HCT116 (cell line): Measurements from ENCODE around the gene ASCL3.

Experiments used
- CBX3 ChIP-seq: IDR thresholded peaks from 2 replicates; pipeline ENCODE4 v1.6.1; 2012; ENCODE audit warnings: low read depth
- CTCF ChIP-seq, 3 experiments: fragments of 200-600 bp in 1 of 3; sonication (generic) in 1 of 3; IDR thresholded peaks in 2 of 3; conservative IDR thresholded peaks in 1 of 3; 2 replicates each; pipeline ENCODE4 v1.5.1; 2012 to 2017; ENCODE audit warnings: low read depth in 2 of 3, low read length in 2 of 3, antibody characterized with exemption in 1 of 3, borderline replicate concordance in 1 of 3, control low read depth in 1 of 3, mild to moderate bottlenecking in 1 of 3, mixed read lengths in 1 of 3, mixed run types in 1 of 3, moderate library complexity in 1 of 3; ENCODE audit not compliant: insufficient read depth in 1 of 3
- EZH2 ChIP-seq: fragments of 200-600 bp; sonication (generic); IDR thresholded peaks from 2 replicates; pipeline ENCODE4 v1.6.1; 2017; ENCODE audit warnings: antibody characterized with exemption, mixed run types
- POLR2A ChIP-seq: IDR thresholded peaks from 2 replicates; pipeline ENCODE4 v1.7.0; 2011; ENCODE audit warnings: borderline replicate concordance; ENCODE audit not compliant: insufficient read depth, insufficient read length; ENCODE audit errors: extremely low read depth
- REST ChIP-seq: IDR thresholded peaks from 2 replicates; pipeline ENCODE4 v1.6.1; 2012; ENCODE audit warnings: low read depth
- SIN3A ChIP-seq: IDR thresholded peaks from 2 replicates; pipeline ENCODE4 v1.6.1; 2012; ENCODE audit warnings: low read depth
- YY1 ChIP-seq: IDR thresholded peaks from 2 replicates; pipeline ENCODE4 v1.6.1; 2011; ENCODE audit warnings: low read length, low read depth, moderate library complexity, mild to moderate bottlenecking; ENCODE audit not compliant: insufficient replicate concordance; ENCODE audit errors: extremely low read depth
- ZBTB33 ChIP-seq: IDR thresholded peaks from 2 replicates; pipeline ENCODE4 v1.6.1; 2011; ENCODE audit warnings: mild to moderate bottlenecking, low read length, moderate library complexity; ENCODE audit not compliant: insufficient replicate concordance; ENCODE audit errors: extremely low read depth
- ZFX ChIP-seq: fragments of 450-650 bp; IDR thresholded peaks from 2 replicates; pipeline ENCODE4 v1.6.1; 2017

GRCh38 chr11:8908099-8908498 is 34.7 kb downstream of the ASCL3 start:
- no peak for TF ChIP-seq YY1
- no peak for TF ChIP-seq CTCF (IDR thresholded peaks at IDR 0.05 in 2 of 3, conservative IDR thresholded peaks at IDR 0.05 in 1 of 3; ENCODE audit: borderline replicate concordance in 1 of 3, insufficient read depth in 1 of 3, low read depth in 2 of 3, low read length in 2 of 3)
- no peak for TF ChIP-seq ZBTB33
- TF ChIP-seq REST: no peak
- TF ChIP-seq POLR2A: no peak
- no peak for TF ChIP-seq SIN3A
- TF ChIP-seq CBX3: no peak
- no peak for TF ChIP-seq EZH2
- no peak for TF ChIP-seq ZFX
